Spleen (tissue), 7 donors: Measurements from ENCODE around the gene PCNX2.

Experiments used
- POLR2A ChIP-seq, 3 donors: fragments of 450-650 bp; IDR thresholded peaks; one replicate each; pipeline ENCODE4 v1.5.1; 2017; ENCODE audit warnings: antibody characterized with exemption in 3 of 3, mild to moderate bottlenecking in 1 of 3
- POLR2AphosphoS5 ChIP-seq, 3 donors: sonication (generic); formaldehyde crosslinking; IDR thresholded peaks; one replicate each; pipeline ENCODE4 v1.5.1; 2017; ENCODE audit warnings: antibody characterized with exemption in 3 of 3
- TF ChIP-seq, protein P1 (sequence below), 11 experiments: fragments of 200-600 bp in 7 of 11; fragments of 450-650 bp in 4 of 11; sonication (generic) in 4 of 11; IDR thresholded peaks in 8 of 11; conservative IDR thresholded peaks in 3 of 11; 1 replicate in 7 of 11; 2 replicates in 4 of 11; pipeline versions ENCODE4 v1.4.0 to v1.8.0; 2016 to 2021; ENCODE audit warnings: antibody characterized with exemption in 11 of 11, inconsistent platforms in 4 of 11, mild to moderate bottlenecking in 1 of 11
- donor health status: DM: no; HTN: no; CAD: no; lungs with moderate emphysema.
- donor health status: DM: no; HTN: no; CAD: no.
- donor health status: DM: no; HTN: no; CAD: no.

DNA sequence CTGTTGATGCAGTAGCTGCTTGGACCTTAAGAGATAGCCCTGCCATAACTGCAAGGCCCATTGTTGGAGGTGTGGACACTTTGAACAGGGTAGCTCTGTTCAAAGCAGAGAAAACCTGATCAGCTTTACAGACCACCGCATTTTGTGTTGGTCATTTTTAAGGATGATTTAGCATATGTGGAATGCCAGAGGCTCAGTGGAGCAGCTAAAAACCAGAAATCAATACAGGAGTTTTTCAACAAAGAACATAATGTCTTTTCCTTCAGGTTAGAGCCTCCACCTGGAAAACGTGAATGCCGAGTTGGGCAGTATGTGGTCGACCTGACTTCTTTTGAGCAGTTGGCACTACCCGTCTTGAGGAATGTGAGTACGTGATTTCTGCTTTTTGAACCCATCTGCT lies 339.4 kb downstream of the PCNX2 start:
- TF ChIP-seq, protein P1, sequence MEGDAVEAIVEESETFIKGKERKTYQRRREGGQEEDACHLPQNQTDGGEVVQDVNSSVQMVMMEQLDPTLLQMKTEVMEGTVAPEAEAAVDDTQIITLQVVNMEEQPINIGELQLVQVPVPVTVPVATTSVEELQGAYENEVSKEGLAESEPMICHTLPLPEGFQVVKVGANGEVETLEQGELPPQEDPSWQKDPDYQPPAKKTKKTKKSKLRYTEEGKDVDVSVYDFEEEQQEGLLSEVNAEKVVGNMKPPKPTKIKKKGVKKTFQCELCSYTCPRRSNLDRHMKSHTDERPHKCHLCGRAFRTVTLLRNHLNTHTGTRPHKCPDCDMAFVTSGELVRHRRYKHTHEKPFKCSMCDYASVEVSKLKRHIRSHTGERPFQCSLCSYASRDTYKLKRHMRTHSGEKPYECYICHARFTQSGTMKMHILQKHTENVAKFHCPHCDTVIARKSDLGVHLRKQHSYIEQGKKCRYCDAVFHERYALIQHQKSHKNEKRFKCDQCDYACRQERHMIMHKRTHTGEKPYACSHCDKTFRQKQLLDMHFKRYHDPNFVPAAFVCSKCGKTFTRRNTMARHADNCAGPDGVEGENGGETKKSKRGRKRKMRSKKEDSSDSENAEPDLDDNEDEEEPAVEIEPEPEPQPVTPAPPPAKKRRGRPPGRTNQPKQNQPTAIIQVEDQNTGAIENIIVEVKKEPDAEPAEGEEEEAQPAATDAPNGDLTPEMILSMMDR (IDR thresholded peaks at IDR 0.05 in 8 of 11, conservative IDR thresholded peaks at IDR 0.05 in 3 of 11): no peak
- TF ChIP-seq POLR2AphosphoS5 (IDR thresholded peaks at IDR 0.05) (no peak), POLR2A (IDR thresholded peaks at IDR 0.05) (no peak)
